GM23338 (cell line): ENCODE data around the gene NRP1. TPM values are rescaled to one million over a fixed set of nuclear protein-coding genes. Genes with fewer than 3 reads are reported as not detected.

Experiments
- ATAC-seq: fragments of 200-7000 bp; cut with Tn5 transposase; 3 replicates; pipeline ENCODE4 v1.9.1; 2020
- DNase-seq: peaks from one replicate; pipeline ENCODE4 v3.0.0-alpha.2; 2015; ENCODE audit warnings: low spot score
- H2AFZ ChIP-seq: fragments of 200-600 bp; sonication (generic); 2 replicates; pipeline ENCODE4 v1.8.0; 2016; ENCODE audit warnings: antibody characterized with exemption, mild to moderate bottlenecking, moderate library complexity
- H3F3A ChIP-seq: fragments of 200-600 bp; sonication (generic); replicated peaks from 2 replicates; pipeline ENCODE4 v1.8.0; 2017; ENCODE audit warnings: antibody characterized with exemption, mixed run types, low read depth
- H3K27ac ChIP-seq: fragments of 200-600 bp; sonication (generic); 2 replicates; pipeline ENCODE4 v1.6.1; 2016; ENCODE audit warnings: low read depth
- H3K27me3 ChIP-seq: fragments of 200-600 bp; sonication (generic); 2 replicates; pipeline ENCODE4 v1.8.0; 2016; ENCODE audit warnings: mild to moderate bottlenecking, mixed run types, moderate library complexity; ENCODE audit not compliant: insufficient read depth
- H3K36me3 ChIP-seq: fragments of 200-600 bp; sonication (generic); 2 replicates; pipeline ENCODE4 v1.8.0; 2016; ENCODE audit warnings: mild to moderate bottlenecking; ENCODE audit not compliant: insufficient read depth
- H3K4me1 ChIP-seq: fragments of 200-600 bp; sonication (generic); 2 replicates; pipeline ENCODE4 v1.8.0; 2016; ENCODE audit warnings: mild to moderate bottlenecking, moderate library complexity; ENCODE audit not compliant: insufficient read depth
- H3K4me2 ChIP-seq: fragments of 200-600 bp; sonication (generic); 2 replicates; pipeline ENCODE4 v1.7.1; 2017; ENCODE audit warnings: mixed run types
- H3K4me3 ChIP-seq: fragments of 200-600 bp; sonication (generic); 2 replicates; pipeline ENCODE4 v1.6.1; 2016; ENCODE audit warnings: mixed run types
- H3K79me2 ChIP-seq: fragments of 200-600 bp; sonication (generic); replicated peaks from 2 replicates; pipeline ENCODE4 v1.8.0; 2017; ENCODE audit warnings: mild to moderate bottlenecking; ENCODE audit not compliant: insufficient read depth
- H3K9me2 ChIP-seq: fragments of 200-600 bp; sonication (generic); 2 replicates; pipeline ENCODE4 v1.8.0; 2017; ENCODE audit not compliant: insufficient read depth
- H4K20me1 ChIP-seq: fragments of 200-600 bp; sonication (generic); replicated peaks from 2 replicates; pipeline ENCODE4 v1.8.0; 2017; ENCODE audit warnings: mild to moderate bottlenecking; ENCODE audit not compliant: insufficient read depth
- H3K27ac Mint-ChIP-seq: 2 replicates; pipeline ENCODE4 v1.8.0; 2020; ENCODE audit warnings: inconsistent platforms, mild to moderate bottlenecking, moderate library complexity, mixed read lengths
- H3K27me3 Mint-ChIP-seq: 3 replicates; pipeline ENCODE4 v1.8.0; 2022; ENCODE audit warnings: low read depth, mild to moderate bottlenecking, moderate library complexity, mixed read lengths, inconsistent platforms; ENCODE audit not compliant: insufficient read depth, poor library complexity
- H3K36me3 Mint-ChIP-seq: 3 replicates; pipeline ENCODE4 v1.8.0; 2021; ENCODE audit warnings: low read depth, mild to moderate bottlenecking, inconsistent platforms, moderate library complexity, mixed read lengths
- H3K4me1 Mint-ChIP-seq: 3 replicates; pipeline ENCODE4 v1.8.0; 2020; ENCODE audit warnings: mild to moderate bottlenecking, inconsistent platforms, mixed read lengths
- H3K4me3 Mint-ChIP-seq: 3 replicates; pipeline ENCODE4 v1.8.0; 2021; ENCODE audit warnings: moderate library complexity, mild to moderate bottlenecking, inconsistent platforms, mixed read lengths
- H3K9me3 Mint-ChIP-seq: 3 replicates; pipeline ENCODE4 v1.8.0; 2020; ENCODE audit warnings: moderate library complexity, mild to moderate bottlenecking, inconsistent platforms, mixed read lengths
- CREB1 ChIP-seq: fragments of 250-450 bp; sonication (Bioruptor Pico); IDR thresholded peaks from 2 replicates; pipeline ENCODE4 v1.5.0; 2020; ENCODE audit warnings: low read depth, mild to moderate bottlenecking, moderate library complexity
- CTCF ChIP-seq, 2 experiments: fragments of 200-600 bp in 1 of 2; sonication (generic) in 1 of 2; conservative IDR thresholded peaks; 2 replicates each; pipeline versions ENCODE4 v1.5.1 to v1.6.1; 2016 to 2017; ENCODE audit warnings: antibody characterized with exemption in 2 of 2, low read depth in 2 of 2, mild to moderate bottlenecking in 2 of 2, moderate library complexity in 1 of 2
- EZH2 ChIP-seq: fragments of 200-600 bp; sonication (generic); IDR thresholded peaks from one replicate; pipeline ENCODE4 v1.8.0; 2017; ENCODE audit warnings: antibody characterized with exemption, mild to moderate bottlenecking, low read depth; ENCODE audit not compliant: unreplicated experiment
- JUNB ChIP-seq: IDR thresholded peaks from one replicate; pipeline ENCODE4 v1.6.1; 2016; ENCODE audit warnings: antibody characterized with exemption; ENCODE audit not compliant: unreplicated experiment
- NANOG ChIP-seq: IDR thresholded peaks from 2 replicates; pipeline ENCODE4 v1.6.1; 2016; ENCODE audit warnings: antibody characterized with exemption, borderline replicate concordance
- POLR2AphosphoS5 ChIP-seq: IDR thresholded peaks from 2 replicates; pipeline ENCODE4 v1.6.1; 2016; ENCODE audit warnings: antibody characterized with exemption, low read depth
- REST ChIP-seq: IDR thresholded peaks from one replicate; pipeline ENCODE4 v1.6.1; 2018; ENCODE audit warnings: antibody characterized with exemption; ENCODE audit not compliant: unreplicated experiment
- polyA plus RNA-seq: library from polyadenylated mRNA; unstranded; fragments of >200 nt; fragmentation: Nextera tagmentation; extraction: Ambion mirVana; gene quantifications from 2 replicates; pipeline ENCODE4 v1.2.1, GENCODE V29; 2016
- total RNA-seq: library from RNA; depleted of rRNA; stranded (reverse); fragments of >200 nt; shearing (Covaris generic); gene quantifications from 2 replicates; pipeline ENCODE4 v1.2.3, GENCODE V29; 2014
- TF ChIP-seq, protein P1 (sequence below): IDR thresholded peaks from 2 replicates; pipeline ENCODE4 v1.6.1; 2016; ENCODE audit warnings: antibody characterized with exemption

The NRP1 gene
- total and polyA plus RNA-seq, 2 experiments from 2014 or later, result 2.9 to 3.5 TPM

- Histone ChIP-seq H3F3A (no peaks in the 10 kb centered on the region), H2AFZ (no peak overlapping the region), H3K79me2 (no peaks in the 10 kb centered on the region), H3K36me3 (no peaks in the 10 kb centered on the region), H3K9me2 (peaks cover 3% of the 10 kb centered on the region; the same call in 1 of the 2 replicates), H3K27me3 (no peaks in the 10 kb centered on the region), H3K4me3 (no peak overlapping the region), H3K27ac (no peak overlapping the region), H3K4me1 (no peaks in the 10 kb centered on the region), H3K4me2 (no peak overlapping the region), H4K20me1 (no peaks in the 10 kb centered on the region)
- ATAC-seq, result no peak
- DNase-seq, result no peak
- no peak for TF ChIP-seq EZH2
- no peak for TF ChIP-seq CTCF (conservative IDR thresholded peaks at IDR 0.05; ENCODE audit: low read depth in 2 of 2)
- TF ChIP-seq POLR2AphosphoS5, result no peak
- no peak for TF ChIP-seq JUNB
- no peak for TF ChIP-seq NANOG
- TF ChIP-seq, protein P1, sequence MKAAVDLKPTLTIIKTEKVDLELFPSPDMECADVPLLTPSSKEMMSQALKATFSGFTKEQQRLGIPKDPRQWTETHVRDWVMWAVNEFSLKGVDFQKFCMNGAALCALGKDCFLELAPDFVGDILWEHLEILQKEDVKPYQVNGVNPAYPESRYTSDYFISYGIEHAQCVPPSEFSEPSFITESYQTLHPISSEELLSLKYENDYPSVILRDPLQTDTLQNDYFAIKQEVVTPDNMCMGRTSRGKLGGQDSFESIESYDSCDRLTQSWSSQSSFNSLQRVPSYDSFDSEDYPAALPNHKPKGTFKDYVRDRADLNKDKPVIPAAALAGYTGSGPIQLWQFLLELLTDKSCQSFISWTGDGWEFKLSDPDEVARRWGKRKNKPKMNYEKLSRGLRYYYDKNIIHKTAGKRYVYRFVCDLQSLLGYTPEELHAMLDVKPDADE, result no peak
- TF ChIP-seq REST, result no peak
- TF ChIP-seq CREB1 (CRISPR knock-in tag), result no peak
- H3K27me3 Mint-ChIP-seq, result no peaks in the 10 kb centered on the region
- H3K4me3 Mint-ChIP-seq, result no peak overlapping the region
- no peaks in the 10 kb centered on the region for H3K36me3 Mint-ChIP-seq
- H3K9me3 Mint-ChIP-seq, result no peaks in the 10 kb centered on the region
- peaks cover 11% of the 10 kb centered on the region for H3K4me1 Mint-ChIP-seq
- H3K27ac Mint-ChIP-seq, result no peak overlapping the region
Observed at GRCh38 chr10:33201056-33201780, 133.2 kb downstream of the NRP1 start.
